Dermis microvascular lymphatic vessel endothelial cell (primary cell): Measurements from ENCODE around the gene EZR. TPM values are rescaled to one million over a fixed set of nuclear protein-coding genes. Genes with fewer than 3 reads are reported as not detected.

Source experiments
- DNase-seq, 2 donors: peaks; one replicate each; pipeline versions ENCODE4 v3.0.0 to v3.0.0-alpha.2; 2010; ENCODE audit warnings: low read depth in 2 of 2
- total RNA-seq: library from RNA; depleted of rRNA; stranded (reverse); fragments of >200 nt; gene quantifications from 2 replicates; pipeline ENCODE4 v1.2.1, GENCODE V29; 2014

The EZR gene
- total RNA-seq, 1 donor from 2014 or later, result 64.4 TPM

GRCh38 chr6:158777510-158777909 lies 41.7 kb downstream of the EZR start:
- no peak for DNase-seq

GRCh38 chr6:158776737-158777136 lies 42.4 kb downstream of the EZR start:
- no peak for DNase-seq

DNA sequence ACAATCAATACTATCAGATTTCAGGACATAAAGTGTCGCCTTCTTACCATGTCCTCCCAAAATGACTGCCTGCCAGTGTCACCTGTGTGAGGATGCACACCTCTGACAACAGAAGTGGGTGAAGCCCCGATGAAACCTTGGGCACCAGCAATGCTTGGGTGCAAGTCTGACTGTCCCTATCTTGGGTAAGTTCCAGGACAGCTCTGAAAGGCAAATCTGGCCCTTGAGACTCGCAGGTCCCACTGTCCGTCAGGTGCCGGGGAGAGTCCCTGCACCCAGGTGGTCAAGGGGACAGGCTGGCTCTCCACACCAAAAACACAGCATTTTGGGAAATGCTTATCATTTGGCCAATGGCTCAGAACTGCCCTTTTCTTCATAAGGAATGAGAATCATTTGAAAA lies 43.3 kb downstream of the EZR start:
- no peak for DNase-seq

DNA sequence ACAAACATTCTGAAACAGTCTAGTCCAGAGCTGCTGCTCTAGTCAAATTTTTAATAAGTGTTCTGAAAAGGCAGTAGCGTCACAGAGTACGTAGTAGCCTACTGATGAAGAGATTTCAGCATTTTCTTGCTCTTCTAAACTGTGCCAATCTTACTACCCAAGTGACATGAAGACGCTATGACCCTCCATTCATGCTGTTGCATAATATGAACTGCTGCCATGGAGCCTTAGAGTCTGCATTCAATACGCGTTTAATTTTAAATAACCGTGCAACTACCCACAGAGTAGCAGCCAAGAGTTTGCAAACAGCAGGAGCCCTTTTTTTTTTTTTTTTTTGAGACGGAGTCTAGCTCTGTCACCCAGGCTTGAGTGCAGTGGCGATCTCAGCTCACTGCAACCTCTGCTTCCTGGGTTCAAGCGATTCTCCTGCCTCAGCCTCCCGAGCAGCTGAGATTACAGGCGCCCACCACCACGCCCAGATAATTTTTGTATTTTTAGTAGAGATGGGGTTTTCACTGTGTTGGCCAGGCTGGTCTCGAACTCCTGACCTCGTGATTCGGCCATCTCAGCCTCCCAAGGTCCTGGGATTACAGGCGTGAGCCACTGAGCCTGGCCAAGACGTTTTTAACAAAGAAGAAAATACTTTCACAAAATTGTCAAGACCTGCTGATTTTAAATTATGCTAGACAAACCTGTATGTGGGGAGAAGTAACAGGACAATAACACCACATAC lies 44.3 kb downstream of the EZR start:
- no peak for DNase-seq

GRCh38 chr6:158773581-158774449 lies 45.4 kb downstream of the EZR start:
- no peak for DNase-seq

GRCh38 chr6:158772851-158773371 lies 46.3 kb downstream of the EZR start:
- DNase-seq, result no peak

- DNase-seq, result no peak
These were observed 47.0 kb downstream of the EZR start for GRCh38 chr6:158772172-158772571.

GRCh38 chr6:158771399-158772152 lies 47.6 kb downstream of the EZR start:
- no peak for DNase-seq

GRCh38 chr6:158770533-158771330 lies 48.4 kb downstream of the EZR start:
- no peak for DNase-seq

GRCh38 chr6:158769771-158770432 lies 49.3 kb downstream of the EZR start:
- DNase-seq, result no peak

GRCh38 chr6:158769234-158769770 lies 49.9 kb downstream of the EZR start:
- no peak for DNase-seq

GRCh38 chr6:158768436-158768835 lies 50.7 kb downstream of the EZR start:
- DNase-seq, result no peak

- no peak for DNase-seq
These were observed 51.5 kb downstream of the EZR start for GRCh38 chr6:158767709-158768108.

- DNase-seq, result no peak
These were observed 52.3 kb downstream of the EZR start for GRCh38 chr6:158766621-158767455.

- DNase-seq, result no peak
These were observed 53.6 kb downstream of the EZR start for GRCh38 chr6:158765499-158766068.

DNA sequence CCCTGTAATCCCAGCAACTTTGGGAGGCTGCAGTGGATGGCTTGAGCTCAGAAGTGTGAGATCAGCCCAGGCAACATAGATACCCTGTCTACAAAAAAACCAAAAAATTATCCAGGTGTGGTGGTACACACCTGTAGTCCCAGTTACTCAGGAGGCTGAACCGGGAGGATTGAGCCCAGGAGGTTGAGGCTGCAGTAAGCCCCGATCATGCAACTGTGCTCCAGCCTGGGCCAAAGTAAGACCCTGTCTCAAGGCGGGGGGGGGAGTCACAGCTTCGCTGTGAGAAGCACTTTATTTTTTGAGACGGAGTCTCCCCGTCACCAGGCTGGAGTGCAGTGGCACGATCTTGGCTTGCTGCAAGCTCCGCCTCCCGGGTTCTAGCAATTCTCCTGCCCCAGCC lies 54.2 kb downstream of the EZR start:
- DNase-seq, result no peak

- no peak for DNase-seq
These were observed 54.9 kb downstream of the EZR start for GRCh38 chr6:158764183-158764849.

DNA sequence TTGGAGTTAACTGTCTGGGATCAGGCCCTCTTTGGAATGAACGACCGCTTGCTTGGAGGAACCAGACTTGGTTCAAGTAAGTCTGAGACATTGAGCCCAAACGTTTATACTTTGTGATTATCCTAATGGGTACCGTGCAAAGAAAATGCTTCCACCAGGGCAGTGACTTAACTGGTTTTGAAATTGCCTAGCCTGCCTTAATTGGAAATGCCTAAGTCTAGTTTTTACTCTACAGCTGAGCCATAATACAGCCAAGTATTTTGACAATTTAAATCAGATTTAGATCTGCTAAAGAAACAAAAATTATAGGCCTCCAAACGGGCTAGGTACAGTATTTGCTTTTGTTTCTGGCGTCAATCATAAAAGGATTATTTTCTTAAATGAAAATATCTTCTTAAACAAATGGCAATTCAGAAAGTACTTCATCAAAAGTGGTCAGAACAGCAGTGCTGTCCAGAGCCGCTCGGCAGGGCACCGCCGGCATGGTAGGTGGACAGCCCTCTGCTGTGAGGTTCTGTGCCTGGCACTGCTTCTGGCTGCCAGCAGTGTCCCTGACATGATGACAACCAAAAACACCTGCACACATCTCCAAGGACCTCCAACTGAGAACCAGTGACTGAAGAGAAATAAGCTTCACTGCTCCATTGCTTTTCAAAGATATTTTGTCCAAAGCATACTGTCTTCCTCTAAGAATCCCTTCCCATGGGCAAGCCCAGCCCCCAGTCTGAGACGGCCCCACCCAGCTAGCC lies 55.6 kb downstream of the EZR start:
- DNase-seq, result no peak
